Muscle of leg (tissue), 11 donors: ENCODE measurements around the gene GLYATL3. TPM values are rescaled to one million over a fixed set of nuclear protein-coding genes. Genes with fewer than 3 reads are reported as not detected.
A peak's percentile ranks its signal among the peaks of the same experiment; 100 is the strongest.

Experiments
- DNase-seq: peaks from one replicate; pipeline ENCODE4 v3.0.0; 2013
- H3K27ac ChIP-seq: one replicate; pipeline ENCODE4 v1.5.1; 2013; ENCODE audit warnings: mild to moderate bottlenecking, low read length, control low read depth
- H3K27me3 ChIP-seq: one replicate; pipeline ENCODE4 v1.6.1; 2013; ENCODE audit warnings: low read length; ENCODE audit not compliant: control insufficient read depth, insufficient read depth
- H3K36me3 ChIP-seq: one replicate; pipeline ENCODE4 v1.6.1; 2013; ENCODE audit warnings: low read length; ENCODE audit not compliant: control insufficient read depth, insufficient read depth
- H3K4me1 ChIP-seq: one replicate; pipeline ENCODE4 v1.6.1; 2013; ENCODE audit warnings: low read length; ENCODE audit not compliant: control insufficient read depth, insufficient read depth
- H3K4me3 ChIP-seq: one replicate; pipeline ENCODE4 v1.5.1; 2013; ENCODE audit warnings: low read length, control low read depth
- H3K9me3 ChIP-seq: replicated peaks from 2 replicates; pipeline ENCODE4 v1.6.1; 2013; ENCODE audit warnings: low read depth, low read length; ENCODE audit not compliant: control insufficient read depth
- WGBS: methylation state at CpG from one replicate; pipeline ENCODE4 v1.1.5; 2013; ENCODE audit warnings: missing lambda C conversion rate; ENCODE audit not compliant: insufficient coverage; 5-methylcytosine and 5-hydroxymethylcytosine counted together
- polyA plus RNA-seq, 8 donors: library from polyadenylated mRNA; unstranded; fragments of 120-200 nt; gene quantifications; one replicate each; pipeline versions ENCODE4 v1.2.1 to v1.2.3, GENCODE V29; 2013; ENCODE audit warnings: inconsistent platforms in 1 of 8, low replicate concordance in 1 of 8; ENCODE audit not compliant: insufficient read length in 8 of 8, insufficient read depth in 1 of 8
- total RNA-seq: library from RNA; stranded (reverse); fragments of 120-200 nt; gene quantifications from one replicate; pipeline ENCODE4 v1.2.4, GENCODE V29; 2013

The GLYATL3 gene
- total and polyA plus RNA-seq, 9 donors = 0.11 TPM; not detected in 8

DNA sequence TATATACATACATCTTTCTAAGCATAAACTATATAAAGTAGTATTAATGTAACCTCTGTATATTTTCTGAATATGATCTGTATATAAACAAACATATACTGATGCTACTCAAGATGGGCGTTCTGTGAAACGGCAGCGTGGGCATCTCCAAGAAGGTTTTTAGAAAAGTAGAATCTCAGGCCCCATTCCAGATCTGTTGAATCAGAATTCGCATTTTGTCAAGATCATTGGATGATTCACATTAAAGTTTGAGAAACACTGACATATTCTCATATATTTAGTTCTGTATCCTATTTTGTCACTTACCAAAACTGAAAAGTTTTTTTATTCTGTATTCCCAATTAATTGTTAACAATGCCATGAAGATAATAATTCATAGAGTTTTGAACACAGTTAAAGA, 56.2 kb downstream of the GLYATL3 start:
- peaks cover 6% of the 10 kb centered on the region for H3K4me1 ChIP-seq
- WGBS = no CpG with 5 or more reads among the region's 4 CpGs
- no peak overlapping the region for H3K4me3 ChIP-seq
- no peaks in the 10 kb centered on the region for H3K36me3 ChIP-seq
- peaks cover 6% of the 10 kb centered on the region for H3K27me3 ChIP-seq
- H3K9me3 ChIP-seq = no peaks in the 10 kb centered on the region
- no peak for DNase-seq
- H3K27ac ChIP-seq = no peak overlapping the region

DNA sequence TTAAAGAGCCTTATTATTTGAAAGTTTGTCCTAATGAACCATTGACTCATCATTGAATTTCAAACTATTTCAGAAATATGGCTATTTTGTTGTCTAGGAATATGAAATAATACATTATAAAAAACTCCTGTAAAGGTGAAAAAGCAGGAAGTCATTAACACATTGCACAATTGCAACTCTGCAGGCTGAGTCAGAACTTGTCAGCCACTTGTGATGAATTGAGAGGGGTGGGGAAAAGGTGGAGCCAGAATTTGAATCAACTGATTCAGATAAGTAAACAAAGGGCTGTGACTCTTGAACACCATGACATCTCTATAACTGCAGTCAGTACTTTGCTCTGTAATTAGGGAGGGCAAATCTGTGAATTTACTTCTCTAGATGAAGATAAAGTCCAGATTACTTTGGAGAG, 56.7 kb downstream of the GLYATL3 start:
- H3K4me1 ChIP-seq = peaks cover 1% of the 10 kb centered on the region
- DNase-seq = no peak
- H3K27ac ChIP-seq = no peak overlapping the region
- H3K4me3 ChIP-seq = no peak overlapping the region
- H3K9me3 ChIP-seq = no peaks in the 10 kb centered on the region
- peaks cover 1% of the 10 kb centered on the region for H3K27me3 ChIP-seq
- no peaks in the 10 kb centered on the region for H3K36me3 ChIP-seq

DNA sequence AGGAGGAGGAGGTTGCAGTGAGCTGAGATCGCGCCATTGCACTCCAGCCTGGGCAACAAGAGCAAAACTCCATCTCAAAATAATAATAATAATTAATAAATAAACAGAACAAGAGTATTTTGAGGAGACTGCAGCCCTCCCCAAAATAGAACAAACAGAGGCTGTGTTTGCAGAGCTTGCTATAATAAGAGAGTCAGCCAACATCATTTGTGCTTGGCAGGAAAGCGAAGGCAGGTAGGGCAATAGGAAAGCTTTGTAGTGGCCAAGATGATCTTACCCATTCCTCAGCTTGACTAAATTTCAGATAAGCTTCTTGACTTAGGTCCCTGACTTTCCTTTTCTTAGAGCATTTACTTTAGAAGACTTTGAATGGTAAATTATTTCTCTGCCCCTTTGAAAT, 57.5 kb downstream of the GLYATL3 start:
- DNase-seq = no peak
- no CpG with 5 or more reads among the region's 3 CpGs for WGBS
- Histone ChIP-seq H3K4me1 (no peaks in the 10 kb centered on the region), H3K27ac (no peak overlapping the region), H3K36me3 (no peaks in the 10 kb centered on the region), H3K4me3 (no peak overlapping the region), H3K9me3 (no peaks in the 10 kb centered on the region), H3K27me3 (no peaks in the 10 kb centered on the region)

DNA sequence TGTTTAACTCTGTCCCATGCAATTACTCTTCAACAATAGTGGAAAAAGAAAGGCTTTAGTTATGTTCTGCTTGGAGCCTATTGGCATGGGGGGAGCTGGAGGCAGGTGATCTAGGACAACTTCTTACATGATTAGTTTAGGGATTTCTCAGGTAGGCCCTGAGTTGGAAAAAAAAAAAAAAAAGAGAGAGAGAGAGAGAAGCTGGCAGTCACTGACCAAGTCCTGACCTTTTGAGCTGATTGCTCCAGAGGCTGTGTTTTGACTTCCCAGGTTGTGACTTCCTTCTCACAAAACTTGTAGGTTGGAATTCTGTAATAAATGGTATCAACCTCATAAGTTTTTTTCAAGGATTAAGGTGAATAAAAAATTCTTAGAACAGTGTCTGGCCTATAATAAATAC, 58.5 kb downstream of the GLYATL3 start:
- H3K27me3 ChIP-seq = no peaks in the 10 kb centered on the region
- H3K27ac ChIP-seq = no peak overlapping the region
- no peak for DNase-seq
- no peaks in the 10 kb centered on the region for H3K9me3 ChIP-seq
- no peaks in the 10 kb centered on the region for H3K4me1 ChIP-seq
- no peak overlapping the region for H3K4me3 ChIP-seq
- H3K36me3 ChIP-seq = no peaks in the 10 kb centered on the region

DNA sequence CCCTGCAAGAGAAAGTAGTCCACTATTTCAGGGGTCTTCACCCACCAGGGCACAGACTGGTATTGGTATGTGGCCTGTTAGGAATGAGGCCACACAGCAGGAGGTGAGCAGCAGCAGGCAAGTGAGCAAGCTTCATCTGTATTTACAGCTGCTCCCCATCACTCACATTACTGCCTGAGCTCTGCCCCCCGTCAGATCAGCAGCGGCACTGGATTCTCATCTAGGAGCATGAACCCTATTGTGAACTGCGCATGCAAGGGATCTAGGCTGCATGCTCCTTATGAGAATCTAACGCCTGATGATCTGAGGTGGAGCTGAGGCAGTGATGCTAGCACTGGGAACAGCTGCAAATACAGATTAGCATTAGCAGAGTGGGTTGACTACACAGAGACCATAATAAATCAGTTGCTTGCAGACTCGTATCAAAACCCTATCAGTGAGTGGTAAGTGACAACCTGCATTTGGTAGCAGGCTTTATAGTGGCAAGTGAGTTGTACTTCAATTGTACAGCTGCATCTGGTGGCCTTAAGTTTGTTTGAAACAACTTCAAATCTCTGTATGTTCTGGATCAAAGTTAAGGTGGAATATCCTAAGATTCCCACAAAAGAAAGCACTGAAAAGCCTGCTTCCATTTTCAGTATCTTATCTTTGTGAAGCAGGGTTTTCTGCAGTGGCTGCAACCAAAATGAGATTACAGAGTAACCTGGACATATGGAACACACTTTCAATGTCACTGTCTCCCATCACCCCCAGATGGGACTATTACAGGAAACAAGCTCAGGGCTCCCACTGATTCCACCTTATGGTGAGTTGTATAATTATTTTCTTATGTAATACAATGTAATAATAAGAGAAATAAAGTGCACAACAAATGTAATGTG, 63.5 kb downstream of the GLYATL3 start:
- no peak overlapping the region for H3K4me3 ChIP-seq
- no peak for DNase-seq
- H3K4me1 ChIP-seq = no peaks in the 10 kb centered on the region
- no peak overlapping the region for H3K27ac ChIP-seq
- H3K36me3 ChIP-seq = no peaks in the 10 kb centered on the region
- H3K9me3 ChIP-seq = no peaks in the 10 kb centered on the region
- H3K27me3 ChIP-seq = no peaks in the 10 kb centered on the region
- WGBS = 45% methylated on average over 4 of the region's 5 CpGs

DNA sequence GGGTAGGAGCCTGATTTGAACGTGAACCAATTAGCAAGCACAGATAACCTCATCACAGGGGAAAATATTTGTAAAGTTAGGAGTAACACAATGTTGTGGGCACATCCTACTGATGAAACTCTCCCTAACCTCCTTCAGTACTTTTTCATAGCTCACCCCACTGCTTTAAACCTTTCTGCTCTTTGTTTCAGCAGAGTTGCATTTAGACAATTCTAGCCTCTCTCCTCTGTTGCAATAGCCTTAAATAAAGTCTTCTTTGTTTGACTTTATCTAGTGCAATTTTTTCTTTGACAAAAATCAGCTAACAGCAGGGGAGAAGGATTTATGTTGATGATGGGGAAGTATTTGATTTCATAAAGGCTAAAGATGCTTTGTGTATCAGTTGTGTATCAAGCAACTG, 64.8 kb downstream of the GLYATL3 start:
- no peak overlapping the region for H3K4me3 ChIP-seq
- no peaks in the 10 kb centered on the region for H3K4me1 ChIP-seq
- WGBS = no CpG with 5 or more reads among the region's 1 CpG
- no peaks in the 10 kb centered on the region for H3K27me3 ChIP-seq
- no peak for DNase-seq
- H3K27ac ChIP-seq = no peak overlapping the region
- H3K36me3 ChIP-seq = no peaks in the 10 kb centered on the region
- no peaks in the 10 kb centered on the region for H3K9me3 ChIP-seq

DNA sequence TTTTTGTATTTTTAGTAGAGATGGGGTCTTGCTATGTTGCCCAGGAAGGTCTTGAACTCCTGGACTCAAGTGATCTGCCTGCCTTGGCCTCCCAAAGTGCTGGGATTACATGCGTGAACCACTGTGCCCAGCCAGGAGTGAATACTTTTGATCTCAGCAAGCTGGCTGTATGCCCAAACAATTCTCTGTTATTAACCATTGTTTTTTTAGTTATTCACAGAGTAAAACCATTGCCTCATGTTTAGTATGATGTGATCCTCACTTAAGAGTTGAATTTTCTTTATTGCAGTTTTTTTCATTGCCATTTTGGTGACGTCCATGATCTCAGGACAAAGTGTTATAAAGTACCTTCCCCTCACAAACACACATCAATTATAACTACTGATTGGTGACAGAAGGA, 65.5 kb downstream of the GLYATL3 start:
- no peaks in the 10 kb centered on the region for H3K27me3 ChIP-seq
- H3K27ac ChIP-seq = no peak overlapping the region
- DNase-seq = no peak
- H3K4me3 ChIP-seq = no peak overlapping the region
- no peaks in the 10 kb centered on the region for H3K36me3 ChIP-seq
- H3K9me3 ChIP-seq = no peaks in the 10 kb centered on the region
- WGBS = no CpG with 5 or more reads among the region's 2 CpGs
- no peaks in the 10 kb centered on the region for H3K4me1 ChIP-seq

DNA sequence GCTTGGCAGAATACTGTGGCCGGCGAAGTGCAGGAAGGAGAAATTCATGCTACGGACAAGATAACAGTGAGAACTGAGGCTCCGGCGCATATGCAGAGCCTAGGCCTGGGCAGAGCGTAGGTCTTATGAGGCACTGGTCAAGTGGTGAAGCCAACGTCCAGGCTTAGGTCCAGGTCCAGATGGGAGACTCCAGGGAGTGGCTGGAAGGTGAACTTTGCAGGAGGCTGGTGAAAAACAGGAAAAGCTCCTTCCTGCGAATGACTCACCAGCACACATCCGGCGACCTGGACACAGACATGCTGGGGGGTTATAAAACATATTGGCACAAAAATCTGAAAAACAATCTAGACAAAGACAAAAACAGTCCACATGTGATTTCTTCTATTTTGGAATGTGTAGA, 66.1 kb downstream of the GLYATL3 start:
- peak; percentile 7 for DNase-seq
- Histone ChIP-seq H3K4me3 (no peak overlapping the region), H3K27me3 (no peaks in the 10 kb centered on the region), H3K4me1 (no peaks in the 10 kb centered on the region), H3K27ac (no peak overlapping the region), H3K9me3 (no peaks in the 10 kb centered on the region), H3K36me3 (no peaks in the 10 kb centered on the region)
- WGBS = 82% methylated on average over 7 of the region's 10 CpGs

DNA sequence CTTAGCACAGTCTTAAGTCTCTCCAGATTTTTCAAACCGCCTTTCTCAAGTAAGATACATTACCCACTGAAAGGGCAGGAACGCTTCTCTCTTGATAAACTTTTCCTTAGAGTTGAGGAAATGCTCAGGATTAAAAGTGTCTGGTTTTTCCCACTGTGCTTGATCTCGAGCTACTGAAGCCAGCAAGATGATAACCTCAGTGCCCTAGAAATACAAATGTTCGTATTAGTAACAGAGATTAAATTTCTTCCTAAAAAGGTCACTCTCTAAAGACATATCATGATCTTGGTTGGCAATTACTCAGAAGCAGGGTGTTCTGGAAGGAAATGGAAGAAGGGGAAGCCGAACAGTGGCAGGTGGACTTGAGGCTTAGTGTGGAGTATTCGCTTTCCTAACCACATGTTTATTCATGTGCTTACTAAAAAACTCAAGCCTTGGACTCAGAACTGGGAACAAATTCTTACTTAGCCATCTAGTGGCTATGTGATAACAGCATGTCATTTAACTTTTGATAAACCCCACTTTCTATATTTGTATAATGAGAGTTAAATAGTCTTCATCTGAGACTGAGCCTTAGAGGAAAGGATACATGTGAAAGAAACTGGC, 70.9 kb downstream of the GLYATL3 start:
- Histone ChIP-seq H3K4me3 (no peak overlapping the region), H3K4me1 (no peaks in the 10 kb centered on the region), H3K27me3 (no peaks in the 10 kb centered on the region), H3K27ac (no peak overlapping the region), H3K9me3 (no peaks in the 10 kb centered on the region), H3K36me3 (no peaks in the 10 kb centered on the region)
- no CpG with 5 or more reads among the region's 6 CpGs for WGBS
- DNase-seq = no peak

DNA sequence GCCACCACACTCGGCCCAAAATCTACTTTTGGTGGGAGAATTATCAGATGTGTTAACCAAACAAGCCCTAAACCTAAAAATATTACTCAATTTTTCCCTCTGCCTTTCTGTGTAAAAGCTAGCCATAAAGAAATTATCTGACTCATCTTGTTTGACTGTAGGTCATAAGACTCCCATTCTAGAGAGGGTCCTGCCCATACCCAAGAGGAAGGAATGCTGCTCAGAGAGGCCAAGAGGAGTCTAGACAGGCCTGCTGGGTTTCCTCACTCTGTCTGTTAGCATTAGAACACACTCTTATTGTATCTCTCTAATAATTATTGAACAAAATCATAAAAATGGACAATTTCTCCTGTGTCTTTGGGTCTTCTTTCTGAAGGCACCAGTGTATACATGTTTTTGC, 76.9 kb downstream of the GLYATL3 start:
- Histone ChIP-seq H3K9me3 (no peaks in the 10 kb centered on the region), H3K27me3 (no peaks in the 10 kb centered on the region), H3K4me1 (no peaks in the 10 kb centered on the region), H3K27ac (no peak overlapping the region), H3K4me3 (no peak overlapping the region), H3K36me3 (no peaks in the 10 kb centered on the region)
- DNase-seq = no peak
- no CpG with 5 or more reads among the region's 1 CpG for WGBS
